Brain microvascular endothelial cell (primary cell): ENCODE data around the gene KIF6.

Experiments
- DNase-seq: peaks from one replicate; pipeline ENCODE4 v3.0.0-alpha.2; 2020
- H3K27ac ChIP-seq: fragments of 250-450 bp; sonication (Bioruptor Pico); 2 replicates; pipeline ENCODE4 v1.5.1; 2020; ENCODE audit warnings: mild to moderate bottlenecking, moderate library complexity
- H3K27me3 ChIP-seq: fragments of 250-450 bp; sonication (Bioruptor Pico); replicated peaks from 2 replicates; pipeline ENCODE4 v1.5.1; 2020; ENCODE audit warnings: mild to moderate bottlenecking
- H3K36me3 ChIP-seq: fragments of 250-450 bp; sonication (Bioruptor Pico); replicated peaks from 2 replicates; pipeline ENCODE4 v1.5.1; 2020; ENCODE audit warnings: mild to moderate bottlenecking
- H3K4me3 ChIP-seq: 2 replicates; pipeline ENCODE4 v1.5.1; 2011; ENCODE audit warnings: low read depth, mild to moderate bottlenecking, control low read depth, low read length, moderate library complexity
- CTCF ChIP-seq: IDR thresholded peaks from 2 replicates; pipeline ENCODE4 v1.5.1; 2011; ENCODE audit warnings: low read depth, mild to moderate bottlenecking, moderate library complexity, low read length, control low read depth, inconsistent platforms; ENCODE audit errors: missing control alignments
- in situ Hi-C: cut with HindIII; loops from 2 replicates; pipeline ENCODE4 v1.10.0; 2017; ENCODE audit warnings: low sequenced_read_pairs, low pct_ligation_motif_present

KIF6 gene

GRCh38 chr6:39638126-39638822 lies 86.9 kb downstream of the KIF6 start:
- H3K27me3 ChIP-seq: no peaks in the 10 kb centered on the region
- no peak for DNase-seq
- no peak for TF ChIP-seq CTCF
- H3K36me3 ChIP-seq: no peaks in the 10 kb centered on the region
- H3K4me3 ChIP-seq: no peak overlapping the region
- in situ Hi-C loops: no loop called here
- H3K27ac ChIP-seq: no peak overlapping the region

GRCh38 chr6:39634646-39635341 lies 90.4 kb downstream of the KIF6 start:
- Histone ChIP-seq H3K4me3 (no peak overlapping the region), H3K36me3 (no peaks in the 10 kb centered on the region), H3K27me3 (no peaks in the 10 kb centered on the region), H3K27ac (no peak overlapping the region)
- no peak for TF ChIP-seq CTCF
- in situ Hi-C loops: no loop called here
- no peak for DNase-seq

- no peaks in the 10 kb centered on the region for H3K36me3 ChIP-seq
- H3K27ac ChIP-seq: no peak overlapping the region
- in situ Hi-C loops: no loop called here
- H3K4me3 ChIP-seq: no peak overlapping the region
- no peak for DNase-seq
- no peaks in the 10 kb centered on the region for H3K27me3 ChIP-seq
- TF ChIP-seq CTCF: no peak
Observed at GRCh38 chr6:39625209-39625608, 100.0 kb downstream of the KIF6 start.

GRCh38 chr6:39623750-39624149 lies 101.5 kb downstream of the KIF6 start:
- no peaks in the 10 kb centered on the region for H3K36me3 ChIP-seq
- no peaks in the 10 kb centered on the region for H3K27me3 ChIP-seq
- no peak for DNase-seq
- no peak overlapping the region for H3K27ac ChIP-seq
- in situ Hi-C loops: no loop called here
- TF ChIP-seq CTCF: no peak
- no peak overlapping the region for H3K4me3 ChIP-seq

- in situ Hi-C loops: no loop called here
- no peak overlapping the region for H3K4me3 ChIP-seq
- DNase-seq: no peak
- TF ChIP-seq CTCF: no peak
- no peaks in the 10 kb centered on the region for H3K36me3 ChIP-seq
- H3K27ac ChIP-seq: no peak overlapping the region
- no peaks in the 10 kb centered on the region for H3K27me3 ChIP-seq
Observed at GRCh38 chr6:39617520-39617919, 107.7 kb downstream of the KIF6 start.
